ENCODE results near the gene DCBLD2.

Gene DCBLD2

DNA sequence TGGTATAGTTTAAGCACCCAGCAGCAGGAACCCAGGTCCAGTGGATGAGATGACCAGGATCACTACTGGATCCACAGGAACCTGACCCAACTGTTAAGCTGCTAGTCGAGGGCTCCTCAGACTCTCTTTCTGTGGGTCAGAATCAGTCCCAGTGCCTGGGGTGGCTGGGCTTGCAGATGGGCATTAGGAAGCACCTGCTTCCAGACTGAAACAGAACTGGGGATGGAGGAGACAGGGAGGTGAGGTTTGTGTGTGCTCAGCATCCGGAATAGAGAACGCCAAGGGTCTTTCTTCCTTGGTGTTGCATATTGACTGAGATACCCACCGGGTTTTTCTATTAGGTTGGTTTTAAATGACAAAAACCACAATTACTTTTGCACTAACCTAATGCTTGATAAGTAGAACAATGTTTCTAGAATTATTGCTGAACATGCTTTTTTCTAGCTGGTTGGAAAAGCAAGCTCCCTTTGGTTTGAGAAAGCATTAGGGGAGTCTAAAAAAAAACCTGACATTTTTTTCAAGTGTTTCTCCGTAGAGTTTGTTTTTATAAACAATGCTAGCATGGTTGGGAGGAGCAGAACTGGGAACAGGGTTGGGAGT is 137.6 kb downstream of the DCBLD2 start:
- DNase-seq = no peak

DNA sequence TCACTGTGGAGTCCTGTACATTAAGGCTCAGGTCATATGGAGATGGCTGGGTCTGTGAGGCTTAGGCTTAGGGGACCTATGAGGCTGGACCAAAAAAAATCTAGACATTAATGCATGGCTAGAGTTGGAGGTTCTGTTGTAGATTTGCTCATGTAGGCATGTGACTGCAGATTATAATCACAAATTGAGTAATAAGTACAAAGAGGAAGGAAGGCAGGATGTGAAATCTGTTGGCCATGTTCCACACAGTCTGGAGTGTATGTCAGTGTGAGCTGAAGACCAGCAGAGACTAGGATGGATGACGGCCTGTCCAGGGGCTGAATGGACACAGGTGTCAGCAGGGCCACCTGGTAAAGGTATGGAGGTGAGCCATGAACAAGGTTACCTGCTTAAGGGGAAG is 138.4 kb downstream of the DCBLD2 start, which contains the start of gene ST3GAL6:
Gene ST3GAL6, plus strand, starts transcription at position 265 of the 400 bp plus-strand sequence. CDS start 5,101 bp downstream, outside the sequence.
- no peak for DNase-seq

DNA sequence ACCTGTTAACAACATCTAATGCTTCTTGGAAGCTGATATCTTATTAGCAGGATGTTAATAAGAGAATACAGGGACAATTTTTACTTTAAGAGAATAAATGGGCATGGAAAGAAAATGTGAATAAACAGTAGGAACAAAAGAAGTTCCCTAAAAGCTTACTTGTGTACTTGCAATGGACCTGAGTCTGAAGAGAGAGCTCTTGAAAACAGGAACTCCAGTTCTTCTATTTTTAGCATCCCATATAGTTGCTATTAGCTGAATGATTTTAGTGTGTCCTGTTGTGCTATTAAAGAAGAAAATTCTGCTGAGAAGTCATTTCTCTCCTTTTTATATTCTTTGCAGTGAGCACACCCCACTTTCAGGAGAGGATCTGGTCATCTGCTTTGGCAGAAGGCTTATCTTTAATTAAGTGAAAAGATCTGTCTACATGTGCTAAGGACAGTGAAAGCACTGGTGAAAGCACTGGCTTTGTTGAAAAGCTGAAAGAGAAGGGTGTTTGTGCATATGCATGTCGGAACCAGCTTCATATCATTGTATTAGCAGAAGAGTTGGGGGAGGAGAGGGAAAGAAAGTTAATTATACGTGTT is 139.8 kb downstream of the DCBLD2 start:
- no peak for DNase-seq

DNA sequence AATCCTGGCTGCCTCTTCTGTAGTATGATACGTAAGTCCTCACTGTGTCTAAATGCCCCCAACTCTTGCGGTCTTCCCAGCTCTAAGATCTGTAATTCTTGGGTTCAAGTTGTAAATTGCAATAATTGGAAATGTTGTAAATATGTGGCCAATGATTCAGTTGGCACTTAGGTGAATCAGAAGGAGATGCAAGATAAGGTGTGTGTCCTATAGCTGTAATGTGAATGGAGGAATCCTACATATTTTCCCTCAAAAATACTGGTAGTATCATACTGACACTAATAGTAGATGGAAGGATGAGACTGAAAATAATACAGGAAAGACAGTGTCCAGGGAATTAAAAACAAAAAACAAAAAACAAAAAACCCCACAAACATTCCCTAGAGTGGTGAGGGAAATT is 141.9 kb downstream of the DCBLD2 start:
- DNase-seq = no peak

DNA sequence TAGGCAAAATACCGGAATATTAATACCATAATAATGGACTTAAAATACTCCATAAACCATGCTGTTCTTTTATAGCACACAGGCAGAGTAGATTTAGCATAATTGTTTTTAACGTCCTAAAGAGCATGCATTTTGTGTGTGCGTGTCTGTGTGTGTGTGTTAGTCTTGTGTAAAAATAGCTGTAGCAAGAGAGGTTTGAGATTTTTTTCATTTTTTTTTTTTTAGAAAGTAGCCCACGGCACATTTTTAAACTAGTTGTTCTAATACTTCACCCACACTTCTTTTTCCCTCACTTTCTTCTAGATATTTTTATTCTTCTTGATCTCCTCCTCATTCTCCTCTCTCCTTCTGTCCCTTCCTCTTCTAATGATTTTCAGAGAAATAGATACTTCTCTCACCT is 145.9 kb downstream of the DCBLD2 start:
- DNase-seq = no peak

DNA sequence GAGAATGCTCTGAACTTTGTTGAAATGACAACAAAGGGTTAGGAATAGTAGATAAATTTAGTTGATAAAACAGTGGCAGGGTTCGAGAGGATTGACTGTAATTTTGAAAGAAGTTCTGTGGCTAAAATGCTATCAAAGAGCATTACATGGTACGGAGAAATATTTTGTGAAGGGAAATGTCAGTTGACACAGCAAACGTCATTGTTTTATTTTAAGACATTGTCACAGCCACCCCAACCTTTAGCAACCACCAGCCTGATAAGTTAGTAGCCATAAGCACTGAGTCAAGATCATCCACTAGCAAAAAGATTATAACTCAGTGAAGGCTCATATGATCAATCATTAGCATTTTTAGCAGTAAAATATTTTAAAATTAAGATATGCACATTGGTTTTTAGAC is 147.0 kb downstream of the DCBLD2 start:
- no peak for DNase-seq

DNA sequence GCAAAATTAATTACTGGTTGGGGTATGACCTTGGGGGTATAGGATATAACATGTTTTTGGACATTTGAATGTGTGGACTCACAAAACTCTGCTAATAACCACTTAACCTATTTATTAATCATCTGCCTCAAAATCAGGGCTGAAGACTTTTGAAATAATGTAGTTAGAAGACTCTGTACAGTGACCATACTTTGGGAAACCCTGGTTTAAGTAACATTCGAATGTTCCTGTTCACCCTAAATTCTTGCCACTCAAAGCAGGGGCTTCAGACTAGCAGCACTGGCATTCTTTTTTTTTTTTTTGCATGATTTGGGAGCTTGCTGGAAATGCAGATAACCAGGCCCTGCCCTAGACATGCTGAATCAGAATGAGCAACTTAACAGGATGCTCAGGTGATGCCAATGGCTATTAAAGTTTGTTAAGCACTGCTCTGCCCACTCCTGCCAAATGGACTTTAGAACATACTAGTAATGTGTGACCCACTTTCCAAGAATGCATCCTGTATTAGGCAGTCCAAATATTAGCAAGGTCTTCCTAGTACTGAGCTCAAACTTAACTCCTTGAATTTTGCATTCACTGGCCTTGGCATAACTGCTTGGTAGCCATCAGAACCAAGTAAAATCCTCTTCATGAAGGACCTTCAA is 151.1 kb downstream of the DCBLD2 start:
- no peak for DNase-seq

DNA sequence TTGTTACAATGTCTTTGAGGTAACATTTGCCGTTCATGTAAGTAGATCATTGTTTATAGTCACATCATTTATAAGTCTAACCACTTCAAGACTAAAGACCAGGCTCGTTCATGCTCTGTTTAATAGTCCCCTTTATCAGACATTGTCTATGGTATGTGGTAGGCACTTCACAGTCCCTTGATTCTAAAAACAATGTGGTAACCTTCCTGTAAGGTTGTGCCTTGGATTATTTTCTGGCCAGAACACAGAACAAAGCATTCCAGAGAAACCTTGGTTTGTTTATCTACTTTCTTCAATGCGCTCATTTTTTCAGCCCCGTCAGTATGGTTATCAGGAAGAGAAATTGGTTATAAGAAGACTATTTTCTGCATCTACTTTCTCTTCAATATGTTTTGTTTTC is 154.6 kb downstream of the DCBLD2 start:
- no peak for DNase-seq

DNA sequence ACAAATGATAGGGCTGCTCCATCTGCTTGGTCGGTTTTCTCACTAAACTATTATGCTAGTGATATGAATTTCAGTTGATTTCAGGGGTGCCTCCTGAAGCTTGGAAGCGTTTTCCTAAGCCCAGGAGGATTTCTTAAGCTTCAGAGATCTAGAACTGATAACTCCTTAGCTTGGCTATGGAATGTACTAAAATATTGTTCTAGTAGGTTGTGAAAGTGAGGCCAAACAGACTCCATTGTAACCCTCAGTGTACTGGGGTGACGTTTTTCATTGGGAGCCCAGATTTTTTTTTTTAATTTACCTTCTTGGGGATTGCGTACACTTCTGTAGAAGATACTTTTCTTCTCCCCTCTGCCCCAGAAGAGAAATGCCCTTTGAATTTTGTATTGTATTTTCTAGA is 155.4 kb downstream of the DCBLD2 start:
- no peak for DNase-seq

Data from SHP77 (cell line).